Karpas-422 (cell line): ENCODE results near the gene RAB18. TPM values are rescaled to one million over a fixed set of nuclear protein-coding genes. Genes with fewer than 3 reads are reported as not detected.

Source experiments
- DNase-seq: peaks from one replicate; pipeline ENCODE4 v3.0.0-alpha.2; 2015
- H2AFZ ChIP-seq: fragments of 200-600 bp; sonication (generic); 2 replicates; pipeline ENCODE4 v1.6.1; 2014; ENCODE audit warnings: antibody characterized with exemption, low read length, mixed read lengths
- H3K27ac ChIP-seq: fragments of 200-600 bp; sonication (generic); 2 replicates; pipeline ENCODE4 v1.5.1; 2014; ENCODE audit warnings: mild to moderate bottlenecking, low read length, moderate library complexity
- H3K27me3 ChIP-seq: fragments of 200-600 bp; sonication (generic); 2 replicates; pipeline ENCODE4 v1.6.1; 2014; ENCODE audit warnings: low read length, mixed read lengths
- H3K36me3 ChIP-seq: fragments of 200-600 bp; sonication (generic); 2 replicates; pipeline ENCODE4 v1.6.1; 2014; ENCODE audit warnings: low read length, mixed read lengths; ENCODE audit not compliant: insufficient read depth
- H3K4me1 ChIP-seq: fragments of 200-600 bp; sonication (generic); 2 replicates; pipeline ENCODE4 v1.6.1; 2014; ENCODE audit warnings: mild to moderate bottlenecking, low read length, mixed read lengths
- H3K4me2 ChIP-seq: fragments of 200-600 bp; sonication (generic); 2 replicates; pipeline ENCODE4 v1.6.1; 2014; ENCODE audit warnings: low read length, low read depth, mild to moderate bottlenecking; ENCODE audit not compliant: poor library complexity, severe bottlenecking
- H3K4me3 ChIP-seq: fragments of 200-600 bp; sonication (generic); 2 replicates; pipeline ENCODE4 v1.5.1; 2014; ENCODE audit warnings: mild to moderate bottlenecking, antibody characterized with exemption, low read length, mixed read lengths
- H3K79me2 ChIP-seq: fragments of 200-600 bp; sonication (generic); 2 replicates; pipeline ENCODE4 v1.6.1; 2014; ENCODE audit warnings: mild to moderate bottlenecking, low read length, mixed read lengths
- H3K9ac ChIP-seq: fragments of 200-600 bp; sonication (generic); 2 replicates; pipeline ENCODE4 v1.6.0; 2014; ENCODE audit warnings: low read length
- H3K9me2 ChIP-seq: fragments of 200-600 bp; sonication (generic), shearing (Covaris generic); replicated peaks from 2 replicates; pipeline ENCODE4 v1.6.0; 2014; ENCODE audit warnings: mild to moderate bottlenecking, low read length, moderate library complexity; ENCODE audit not compliant: insufficient read depth
- H3K9me3 ChIP-seq: fragments of 300-700, 200-600 bp; sonication (generic); 2 replicates; pipeline ENCODE4 v1.6.1; 2014; ENCODE audit warnings: low read length, mixed read lengths
- H4K20me1 ChIP-seq: fragments of 200-600 bp; sonication (generic); 2 replicates; pipeline ENCODE4 v1.6.1; 2014; ENCODE audit warnings: mild to moderate bottlenecking, antibody characterized with exemption, low read length, low read depth; ENCODE audit not compliant: insufficient read depth
- total RNA-seq: library from RNA; depleted of rRNA; stranded (reverse); fragments of >200 nt; shearing (Covaris generic); gene quantifications from 2 replicates; pipeline ENCODE4 v1.2.3, GENCODE V29; 2014; ENCODE audit warnings: low replicate concordance

The RAB18 gene
- total RNA-seq, 1 experiment from 2014 or later: 34.9 TPM

DNA sequence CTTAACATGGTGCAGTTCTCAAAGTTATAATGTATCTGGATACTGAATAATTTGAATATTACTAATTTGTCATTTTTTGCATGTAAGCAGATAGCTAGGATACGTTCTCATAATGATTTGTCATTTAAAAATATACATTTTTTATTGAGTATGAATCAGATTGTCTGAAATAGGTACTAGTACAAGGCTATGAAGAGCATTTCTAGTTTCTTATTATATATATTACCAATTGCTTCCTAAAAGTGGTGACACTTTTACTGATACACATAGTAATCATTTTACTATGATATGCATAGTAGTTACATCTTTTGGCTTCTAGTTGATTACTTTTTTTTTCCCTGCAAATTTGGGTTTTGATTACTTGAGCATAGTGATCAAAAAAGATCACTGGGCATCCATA lies 26.4 kb downstream of the RAB18 start:
- no peak overlapping the region for H3K27ac ChIP-seq
- H3K4me1 ChIP-seq: peaks cover 13% of the 10 kb centered on the region
- no peak overlapping the region for H2AFZ ChIP-seq
- no peaks in the 10 kb centered on the region for H4K20me1 ChIP-seq
- no peak overlapping the region for H3K4me3 ChIP-seq
- peaks cover 78% of the 10 kb centered on the region for H3K79me2 ChIP-seq
- H3K36me3 ChIP-seq: peaks cover 19% of the 10 kb centered on the region; the same call in 1 of the 2 replicates
- H3K9me3 ChIP-seq: no peaks in the 10 kb centered on the region
- H3K9me2 ChIP-seq: no peaks in the 10 kb centered on the region
- no peak for DNase-seq
- no peaks in the 10 kb centered on the region for H3K27me3 ChIP-seq
- no peak overlapping the region for H3K4me2 ChIP-seq
- no peak overlapping the region for H3K9ac ChIP-seq

DNA sequence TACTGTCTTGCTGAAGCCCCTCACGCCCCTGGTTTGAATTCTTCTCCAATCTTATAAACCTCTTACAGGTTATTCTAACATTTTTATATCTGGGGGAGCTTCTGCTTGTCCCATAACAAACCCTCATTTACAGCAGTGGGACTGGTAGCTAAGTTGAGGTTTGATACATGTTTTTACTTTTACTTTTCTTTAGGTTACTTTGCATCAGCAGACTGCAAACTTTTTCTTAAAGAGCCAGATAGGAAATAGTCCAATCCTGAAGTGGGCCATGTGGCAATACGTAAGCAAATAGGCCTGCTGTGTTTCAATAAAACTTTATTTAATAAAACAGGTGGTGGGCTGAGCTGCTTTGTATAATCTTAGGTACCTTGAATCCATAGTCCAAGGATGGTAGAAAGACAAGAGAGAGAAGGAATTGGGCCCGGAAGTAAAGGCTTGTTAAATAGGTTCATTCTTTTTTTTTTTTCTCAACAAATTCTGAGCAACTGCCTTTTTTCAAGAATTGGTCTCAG lies 27.3 kb downstream of the RAB18 start:
- no peak overlapping the region for H3K4me3 ChIP-seq
- no peaks in the 10 kb centered on the region for H3K9me2 ChIP-seq
- H3K36me3 ChIP-seq: peaks cover 19% of the 10 kb centered on the region; the same call in 1 of the 2 replicates
- H2AFZ ChIP-seq: no peak overlapping the region
- H4K20me1 ChIP-seq: no peaks in the 10 kb centered on the region
- H3K9me3 ChIP-seq: no peaks in the 10 kb centered on the region
- H3K79me2 ChIP-seq: peaks cover 69% of the 10 kb centered on the region
- H3K4me1 ChIP-seq: peaks cover 13% of the 10 kb centered on the region
- H3K27me3 ChIP-seq: no peaks in the 10 kb centered on the region
- no peak for DNase-seq
- no peak overlapping the region for H3K9ac ChIP-seq
- no peak overlapping the region for H3K27ac ChIP-seq
- H3K4me2 ChIP-seq: no peak overlapping the region

DNA sequence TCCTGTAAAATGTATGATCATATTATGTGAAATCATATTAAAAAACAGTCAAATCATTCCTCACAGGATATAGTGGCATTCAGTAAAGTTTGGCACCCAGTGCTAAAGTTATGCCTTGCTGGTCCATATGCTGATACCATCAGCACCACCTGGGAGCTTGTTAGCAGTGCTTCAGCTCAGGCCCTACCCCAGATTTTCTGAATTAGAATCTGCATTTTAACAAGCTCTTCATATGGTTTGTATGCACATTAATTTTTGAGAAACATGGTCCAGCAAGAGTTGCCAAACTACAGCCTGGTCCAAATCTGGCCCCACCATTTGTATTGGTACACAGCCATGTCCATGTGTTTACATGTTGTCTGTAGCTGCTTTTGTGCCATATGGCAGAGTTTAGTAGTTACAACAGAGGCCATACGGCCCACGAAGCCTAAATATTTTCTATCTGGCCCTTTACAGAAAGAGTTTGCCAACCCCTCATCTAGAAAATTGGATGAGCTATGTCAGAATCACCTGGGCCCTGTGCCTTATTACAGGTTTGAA lies 30.1 kb downstream of the RAB18 start:
- no peak overlapping the region for H3K4me2 ChIP-seq
- peaks cover 19% of the 10 kb centered on the region; the same call in 1 of the 2 replicates for H3K36me3 ChIP-seq
- H3K79me2 ChIP-seq: peaks cover 42% of the 10 kb centered on the region
- peaks cover 13% of the 10 kb centered on the region for H3K4me1 ChIP-seq
- no peaks in the 10 kb centered on the region for H3K9me2 ChIP-seq
- H3K9me3 ChIP-seq: no peaks in the 10 kb centered on the region
- H3K27me3 ChIP-seq: no peaks in the 10 kb centered on the region
- DNase-seq: no peak
- no peak overlapping the region for H2AFZ ChIP-seq
- no peak overlapping the region for H3K27ac ChIP-seq
- H3K9ac ChIP-seq: no peak overlapping the region
- no peak overlapping the region for H3K4me3 ChIP-seq
- H4K20me1 ChIP-seq: no peaks in the 10 kb centered on the region

GRCh38 chr10:27535317-27535716 lies 31.2 kb downstream of the RAB18 start:
- no peak overlapping the region for H3K27ac ChIP-seq
- no peak overlapping the region for H3K4me3 ChIP-seq
- H3K36me3 ChIP-seq: peaks cover 19% of the 10 kb centered on the region; the same call in 1 of the 2 replicates
- H4K20me1 ChIP-seq: no peaks in the 10 kb centered on the region
- H3K9me2 ChIP-seq: no peaks in the 10 kb centered on the region
- H2AFZ ChIP-seq: no peak overlapping the region
- no peaks in the 10 kb centered on the region for H3K9me3 ChIP-seq
- peaks cover 2% of the 10 kb centered on the region; the same call in 1 of the 2 replicates for H3K4me1 ChIP-seq
- no peaks in the 10 kb centered on the region for H3K27me3 ChIP-seq
- H3K79me2 ChIP-seq: peaks cover 33% of the 10 kb centered on the region
- no peak for DNase-seq
- H3K9ac ChIP-seq: no peak overlapping the region
- H3K4me2 ChIP-seq: no peak overlapping the region

DNA sequence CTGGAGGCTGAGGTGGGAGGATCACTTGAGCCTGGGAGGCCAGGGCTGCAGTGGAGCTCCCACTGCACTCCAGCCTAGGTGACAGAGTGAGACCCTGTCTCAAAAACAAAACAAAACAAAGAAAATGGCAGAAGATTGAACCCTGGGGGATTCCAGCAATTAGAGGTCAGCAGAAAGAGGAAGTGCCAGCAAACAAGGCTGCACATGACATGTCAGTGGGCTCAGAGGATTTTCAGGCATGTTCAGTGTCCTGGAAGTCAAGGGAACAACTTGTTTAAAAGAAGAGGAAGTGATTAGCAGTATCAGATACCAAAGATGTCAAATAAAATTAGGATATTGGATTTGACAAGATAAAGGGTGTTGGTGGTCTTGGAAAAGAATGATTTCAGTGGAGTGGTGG lies 32.3 kb downstream of the RAB18 start:
- Histone ChIP-seq H3K4me3 (no peak overlapping the region), H3K9me2 (no peaks in the 10 kb centered on the region), H4K20me1 (no peaks in the 10 kb centered on the region), H3K4me2 (no peak overlapping the region), H3K27ac (no peak overlapping the region), H2AFZ (no peak overlapping the region), H3K36me3 (peaks cover 16% of the 10 kb centered on the region; the same call in 1 of the 2 replicates), H3K4me1 (no peaks in the 10 kb centered on the region), H3K9me3 (no peaks in the 10 kb centered on the region), H3K79me2 (peaks cover 23% of the 10 kb centered on the region), H3K9ac (no peak overlapping the region), H3K27me3 (no peaks in the 10 kb centered on the region)
- DNase-seq: no peak

- no peaks in the 10 kb centered on the region for H4K20me1 ChIP-seq
- H3K27ac ChIP-seq: no peak overlapping the region
- no peak overlapping the region for H3K4me2 ChIP-seq
- DNase-seq: no peak
- H3K36me3 ChIP-seq: peaks cover 17% of the 10 kb centered on the region; the same call in 1 of the 2 replicates
- H3K9ac ChIP-seq: no peak overlapping the region
- H2AFZ ChIP-seq: no peak overlapping the region
- no peaks in the 10 kb centered on the region for H3K9me3 ChIP-seq
- H3K4me1 ChIP-seq: no peaks in the 10 kb centered on the region
- H3K27me3 ChIP-seq: no peaks in the 10 kb centered on the region
- peaks cover 16% of the 10 kb centered on the region for H3K79me2 ChIP-seq
- H3K9me2 ChIP-seq: no peaks in the 10 kb centered on the region
- no peak overlapping the region for H3K4me3 ChIP-seq
Observed at GRCh38 chr10:27537166-27537565, 33.1 kb downstream of the RAB18 start.

DNA sequence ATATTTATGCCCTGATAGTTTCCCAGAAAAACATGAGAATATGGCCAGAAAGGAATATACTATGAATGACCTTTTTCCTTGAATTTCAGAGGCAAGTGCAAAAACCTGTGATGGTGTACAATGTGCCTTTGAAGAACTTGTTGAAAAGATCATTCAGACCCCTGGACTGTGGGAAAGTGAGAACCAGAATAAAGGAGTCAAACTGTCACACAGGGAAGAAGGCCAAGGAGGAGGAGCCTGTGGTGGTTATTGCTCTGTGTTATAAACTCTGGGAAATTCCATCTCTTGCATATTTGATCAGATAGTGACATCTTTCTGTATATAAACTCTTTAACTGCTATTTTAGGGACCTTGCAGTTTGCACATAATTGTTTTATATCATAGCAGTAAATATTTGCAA lies 33.7 kb downstream of the RAB18 start:
- H3K4me3 ChIP-seq: no peak overlapping the region
- no peaks in the 10 kb centered on the region for H3K27me3 ChIP-seq
- H3K9me2 ChIP-seq: no peaks in the 10 kb centered on the region
- peaks cover 19% of the 10 kb centered on the region; the same call in 1 of the 2 replicates for H3K36me3 ChIP-seq
- H3K9me3 ChIP-seq: no peaks in the 10 kb centered on the region
- no peaks in the 10 kb centered on the region for H4K20me1 ChIP-seq
- H3K4me2 ChIP-seq: no peak overlapping the region
- DNase-seq: no peak
- H3K4me1 ChIP-seq: no peaks in the 10 kb centered on the region
- H2AFZ ChIP-seq: no peak overlapping the region
- H3K79me2 ChIP-seq: peaks cover 10% of the 10 kb centered on the region
- H3K27ac ChIP-seq: no peak overlapping the region
- H3K9ac ChIP-seq: no peak overlapping the region

GRCh38 chr10:27540672-27541071 lies 36.6 kb downstream of the RAB18 start:
- Histone ChIP-seq H3K9me2 (no peaks in the 10 kb centered on the region), H3K36me3 (peaks cover 9% of the 10 kb centered on the region; the same call in 1 of the 2 replicates), H3K4me3 (no peak overlapping the region), H3K27ac (no peak overlapping the region), H3K79me2 (0 out of 2 replicates have a peak, but pooled peaks cover 3% of the 10 kb centered on the region), H3K9ac (no peak overlapping the region), H3K9me3 (no peaks in the 10 kb centered on the region), H2AFZ (no peak overlapping the region), H4K20me1 (no peaks in the 10 kb centered on the region), H3K4me2 (no peak overlapping the region), H3K4me1 (no peaks in the 10 kb centered on the region), H3K27me3 (no peaks in the 10 kb centered on the region)
- no peak for DNase-seq
